ENCODE results near the gene USP7.
"Not testable (repeated sequence)": the region's sequence is repeated elsewhere in the genome, so short reads cannot be mapped to it uniquely, and the experiment has no call there.

USP7 gene

DNA sequence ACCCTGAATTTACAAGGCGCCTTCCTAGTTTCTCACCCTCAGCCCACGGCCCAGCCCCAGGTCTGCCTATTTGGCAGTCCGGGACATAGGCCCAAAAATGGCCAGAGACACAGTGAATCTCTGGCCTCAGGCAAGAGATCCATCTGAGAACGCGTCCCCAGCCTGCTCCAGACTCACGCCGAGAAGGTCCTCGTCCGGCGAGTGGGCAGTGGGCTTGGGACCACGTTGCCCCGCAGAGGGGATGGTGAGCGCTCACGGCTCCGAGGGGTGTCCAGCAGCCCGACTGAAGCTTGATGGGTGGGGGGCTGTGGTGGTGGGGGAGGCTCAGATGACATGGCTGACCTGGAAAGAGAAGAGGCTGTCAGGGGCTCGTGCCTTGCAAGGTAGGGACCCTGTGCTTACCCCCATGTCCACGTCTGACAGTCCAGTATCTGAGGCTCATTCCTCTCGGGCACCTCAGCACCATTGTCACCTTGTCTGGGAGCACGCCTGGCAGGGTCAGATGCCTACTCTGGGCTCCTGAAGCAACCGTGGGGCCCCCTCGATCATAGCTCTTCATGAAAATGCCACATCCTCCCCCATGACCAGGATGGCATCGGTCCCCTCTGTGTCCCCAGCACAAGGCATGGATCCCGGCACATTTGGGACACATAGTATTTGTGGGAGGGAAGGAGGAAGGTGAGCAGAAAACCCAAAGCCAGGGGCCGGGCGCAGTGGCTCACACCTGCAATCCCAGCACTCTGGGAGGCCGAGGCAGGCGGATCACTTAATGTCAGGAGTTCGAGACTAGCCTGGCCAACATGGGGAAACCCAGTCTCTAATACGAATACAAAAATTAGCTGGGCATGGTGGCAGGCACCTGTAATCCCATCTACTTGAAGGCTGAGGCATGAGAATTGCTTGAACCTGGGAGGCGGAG lies 104.5 kb downstream of the USP7 start:
- DNase-seq = no peak

DNA sequence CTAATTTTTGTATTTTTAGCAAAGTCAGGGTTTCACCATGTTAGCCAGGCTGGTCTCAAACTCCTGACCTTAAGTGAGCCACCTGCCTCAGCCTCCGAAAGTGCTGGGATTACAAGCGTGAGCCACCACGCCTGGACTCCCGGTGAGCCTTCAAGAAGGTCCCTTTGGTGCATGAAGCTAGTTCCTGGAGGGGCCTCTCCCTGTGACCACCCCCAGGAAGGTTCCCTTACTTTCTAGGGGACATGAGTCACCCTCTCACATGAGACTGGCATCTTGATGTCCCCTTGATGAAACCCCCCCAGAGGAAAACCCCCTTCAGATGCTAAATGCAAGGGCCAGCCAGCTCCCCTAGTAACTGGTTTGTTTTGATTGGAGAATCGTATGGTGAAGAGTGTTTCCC lies 107.7 kb downstream of the USP7 start:
- DNase-seq = no peak

DNA sequence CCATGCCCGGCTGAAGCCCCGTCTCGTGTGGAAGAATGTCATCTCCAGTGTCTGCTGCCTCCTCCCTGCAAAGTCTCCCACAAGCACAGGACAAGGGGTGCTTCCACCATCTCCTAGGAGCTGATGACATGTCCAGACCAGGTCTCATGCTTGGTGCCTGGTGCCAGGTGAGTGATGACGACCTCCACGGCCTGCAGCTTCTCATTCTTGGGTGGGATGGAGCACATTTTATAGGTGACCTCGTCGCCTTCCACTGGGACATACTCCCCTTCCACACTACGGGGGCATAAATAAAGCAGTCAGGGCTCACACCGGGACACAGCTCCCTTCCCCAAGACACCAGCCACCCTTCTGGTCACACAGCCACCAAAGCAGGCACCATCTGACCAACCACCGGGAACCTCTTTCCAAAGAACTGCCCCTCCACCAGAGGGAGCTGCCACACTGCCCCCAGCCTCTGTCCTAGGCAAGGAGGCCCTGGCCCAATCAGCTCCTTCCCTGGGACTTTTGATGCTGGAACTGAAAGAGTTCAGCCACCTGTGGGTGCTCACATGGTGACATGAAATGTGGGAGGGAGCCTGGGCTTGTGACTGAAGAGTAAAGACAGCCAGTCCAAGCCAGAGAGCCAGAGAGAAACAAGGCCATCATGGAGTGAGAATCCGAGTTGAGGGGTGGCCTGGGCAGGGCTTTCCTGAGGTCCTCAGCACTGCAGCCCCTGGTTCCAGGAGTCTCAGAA lies 108.5 kb downstream of the USP7 start:
- no peak for DNase-seq

DNA sequence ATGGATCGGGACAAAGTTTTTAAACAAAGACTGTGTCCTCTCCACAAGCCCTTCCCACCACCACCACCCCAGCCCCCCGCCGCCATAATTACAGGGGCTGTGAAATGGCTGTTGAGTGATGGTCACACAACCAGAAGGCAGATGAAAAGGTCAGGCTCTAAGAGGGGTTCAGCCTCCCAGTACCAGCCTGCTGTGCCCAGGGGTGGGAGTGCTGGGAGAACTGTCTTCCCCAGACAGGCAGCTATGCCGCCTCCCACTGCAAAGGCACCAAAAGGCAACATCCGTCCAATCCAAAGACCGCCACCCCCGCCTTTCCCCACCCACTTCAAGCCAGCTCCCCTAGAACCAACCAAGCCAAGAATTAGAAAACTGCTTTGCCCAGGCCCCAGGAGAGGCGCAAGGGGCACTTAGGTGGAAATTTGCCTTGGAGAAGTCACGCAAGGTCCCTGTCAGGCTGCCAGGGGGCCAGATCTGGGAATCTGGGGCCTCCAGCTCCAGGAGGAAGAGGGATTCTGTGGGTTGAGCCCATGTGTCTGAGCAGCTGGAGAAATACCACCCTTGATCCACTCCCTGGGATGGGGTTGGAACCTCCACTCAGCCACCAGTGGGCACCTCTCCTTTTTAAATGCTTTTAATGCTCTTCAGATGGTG lies 109.3 kb downstream of the USP7 start:
- no peak for DNase-seq

DNA sequence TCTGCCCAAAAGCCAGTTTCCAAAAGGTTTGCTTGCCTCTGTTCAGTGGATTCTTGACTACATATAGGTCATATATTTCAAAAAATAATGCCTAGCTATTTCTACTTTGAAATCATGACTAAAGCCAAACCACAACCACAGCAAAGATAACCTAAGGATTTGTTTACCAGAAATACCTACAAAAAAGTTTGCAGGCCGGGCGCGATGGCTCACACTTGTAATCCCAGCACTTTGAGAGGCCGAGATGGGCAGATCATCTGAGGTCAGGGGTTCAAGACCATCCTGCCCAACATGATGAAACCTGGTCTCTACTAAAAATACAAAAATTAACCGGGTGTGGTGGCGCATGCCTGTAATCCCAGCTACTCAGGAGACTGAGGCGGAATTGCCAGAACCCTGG lies 110.1 kb downstream of the USP7 start:
- DNase-seq = no peak

DNA sequence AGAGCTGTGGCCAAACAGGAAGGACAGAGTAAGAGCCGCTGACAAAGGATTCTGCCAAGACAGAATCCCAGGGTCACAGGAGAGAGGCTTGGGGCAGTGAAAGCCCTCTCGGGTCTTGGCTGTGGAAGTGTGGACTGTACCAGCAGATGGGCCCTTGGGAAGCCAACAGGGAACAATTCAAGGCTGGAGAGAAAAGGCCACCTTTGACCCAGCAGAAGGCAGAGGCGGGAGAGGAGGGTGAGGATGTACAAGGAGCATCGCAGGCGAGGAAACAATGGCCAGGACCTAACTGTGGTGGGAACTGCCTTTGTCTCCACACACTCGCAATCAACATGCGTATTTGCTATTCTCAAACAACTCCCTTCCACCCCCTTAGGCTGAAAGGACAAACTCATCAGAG lies 110.6 kb downstream of the USP7 start:
- no peak for DNase-seq

DNA sequence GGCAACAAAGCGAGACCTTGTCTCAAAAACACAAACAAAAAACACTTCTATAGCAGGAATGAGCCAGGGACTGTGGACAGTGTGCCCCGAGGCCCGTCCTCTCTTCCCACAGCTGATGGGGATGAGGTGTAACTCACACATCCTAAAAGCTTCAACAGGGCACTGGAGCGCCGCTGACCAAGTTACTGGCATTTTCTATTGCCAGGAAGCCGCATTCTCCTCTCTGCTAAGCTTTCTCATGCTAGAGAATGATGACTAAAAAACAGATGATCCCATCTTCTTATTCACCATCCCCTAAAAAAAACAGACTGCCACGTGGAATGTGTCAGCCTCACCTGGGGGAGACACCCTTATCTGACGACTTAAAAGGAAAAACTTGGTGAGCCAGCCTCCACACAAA lies 111.2 kb downstream of the USP7 start:
- no peak for DNase-seq

DNA sequence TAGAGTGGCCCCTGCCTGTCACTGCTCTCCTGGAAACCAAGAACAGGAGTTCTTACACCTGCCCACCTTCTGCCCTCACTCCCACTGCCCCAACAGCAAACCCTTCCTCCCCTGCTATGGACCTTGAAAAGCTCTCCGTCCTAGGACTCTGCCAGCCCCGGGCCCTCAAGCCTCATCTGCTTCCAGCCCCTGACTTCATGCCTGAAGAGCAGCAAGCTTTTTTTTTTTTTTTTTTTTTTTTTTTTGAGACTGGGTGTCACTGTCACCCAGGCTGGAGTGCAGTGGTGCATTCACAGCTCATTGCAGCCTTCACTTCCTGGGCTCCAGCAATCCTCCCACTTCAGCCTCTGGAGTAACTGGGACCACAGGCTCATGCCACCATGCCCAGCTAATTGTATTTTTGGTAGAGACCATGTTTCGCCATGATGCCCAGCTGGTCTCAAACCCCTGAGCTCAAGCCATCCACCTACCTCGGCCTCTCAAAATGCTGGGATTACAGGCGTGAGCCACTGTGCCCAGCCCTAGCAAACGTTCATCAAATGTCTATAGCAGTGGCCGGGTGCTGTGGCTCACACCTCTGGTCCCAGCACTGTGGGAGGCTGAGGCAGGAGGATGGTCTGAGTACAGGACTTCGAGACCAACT lies 111.8 kb downstream of the USP7 start:
- no peak for DNase-seq

DNA sequence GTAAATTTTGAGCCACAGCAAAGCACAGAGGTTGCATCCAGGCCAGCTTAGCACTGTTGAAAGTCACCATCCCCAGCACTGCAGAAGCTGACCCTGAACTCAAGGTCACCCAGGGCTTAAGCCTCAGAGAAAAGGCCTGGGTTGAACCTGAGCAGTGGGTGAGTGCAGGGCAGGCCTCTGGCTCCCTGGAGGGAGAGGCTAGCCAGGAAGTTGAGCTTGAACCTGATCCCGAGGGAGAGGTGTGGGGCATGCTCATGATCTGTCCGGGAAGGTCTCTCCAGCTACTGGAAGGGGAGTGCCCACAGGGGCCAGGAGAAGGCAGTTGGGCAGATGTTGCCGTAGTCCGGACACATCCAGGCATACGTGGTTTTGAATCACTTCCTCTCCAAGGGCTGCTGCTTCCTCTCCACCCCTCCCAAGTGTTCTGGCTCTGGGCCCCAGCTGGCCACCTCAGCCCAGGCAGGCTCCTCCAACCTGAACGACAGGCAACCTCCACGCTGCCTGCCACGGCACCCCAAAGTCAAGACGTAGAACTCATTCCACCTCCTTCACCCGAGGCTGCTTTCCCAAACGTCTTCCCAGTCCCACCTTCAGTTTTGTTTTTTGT lies 113.3 kb downstream of the USP7 start:
- no peak for DNase-seq

DNA sequence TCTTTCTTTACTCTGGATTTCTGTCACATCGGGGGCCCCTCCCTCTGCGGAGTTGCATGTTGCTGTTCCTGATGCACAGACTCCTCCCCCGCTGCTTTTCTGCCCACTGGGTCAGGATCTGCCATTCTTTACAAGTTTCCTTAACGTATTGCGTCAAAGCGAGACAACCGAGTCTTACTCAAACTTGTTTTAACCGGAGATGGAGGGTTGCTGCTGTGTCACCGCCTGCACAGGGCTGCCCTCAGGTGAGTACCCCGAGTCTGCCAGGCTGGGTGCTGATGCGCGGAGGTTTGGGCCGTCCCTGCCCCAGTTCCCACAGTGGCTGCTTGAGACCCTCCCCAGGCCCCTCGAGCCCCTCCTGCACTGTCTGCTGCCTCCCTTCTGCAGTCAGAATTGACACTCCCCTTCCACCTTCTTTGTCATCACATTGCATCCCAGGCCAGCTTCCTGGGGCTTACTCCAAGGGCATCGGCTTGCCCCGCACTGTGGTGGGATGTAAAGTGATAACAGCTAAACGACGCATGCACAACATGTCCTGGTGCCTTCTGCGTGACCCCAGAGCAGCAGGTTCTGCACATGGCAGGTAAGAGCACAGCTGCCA lies 114.2 kb downstream of the USP7 start:
- no peak for DNase-seq

DNA sequence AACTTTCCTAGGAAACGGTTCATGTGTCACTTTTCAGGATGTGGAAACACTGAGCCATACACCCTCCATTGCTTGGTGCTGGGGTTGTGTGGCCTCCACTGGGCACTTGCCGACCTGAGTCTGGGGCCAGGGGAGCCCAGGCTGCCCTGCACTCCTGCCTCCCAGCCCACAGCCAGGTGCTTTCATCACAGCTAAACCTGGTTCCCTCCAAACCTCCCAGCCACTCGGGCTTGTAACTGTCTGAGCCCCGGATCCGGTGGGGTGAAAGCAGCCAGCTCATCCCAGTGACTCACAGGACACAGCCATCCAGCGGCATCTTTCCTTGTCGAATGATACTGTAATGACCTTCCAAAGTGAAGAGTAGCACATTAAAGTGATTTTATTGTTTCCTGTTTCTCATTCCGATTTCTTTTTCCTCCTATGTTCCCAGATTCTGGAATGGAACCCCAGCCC lies 114.7 kb downstream of the USP7 start:
- no peak for DNase-seq

DNA sequence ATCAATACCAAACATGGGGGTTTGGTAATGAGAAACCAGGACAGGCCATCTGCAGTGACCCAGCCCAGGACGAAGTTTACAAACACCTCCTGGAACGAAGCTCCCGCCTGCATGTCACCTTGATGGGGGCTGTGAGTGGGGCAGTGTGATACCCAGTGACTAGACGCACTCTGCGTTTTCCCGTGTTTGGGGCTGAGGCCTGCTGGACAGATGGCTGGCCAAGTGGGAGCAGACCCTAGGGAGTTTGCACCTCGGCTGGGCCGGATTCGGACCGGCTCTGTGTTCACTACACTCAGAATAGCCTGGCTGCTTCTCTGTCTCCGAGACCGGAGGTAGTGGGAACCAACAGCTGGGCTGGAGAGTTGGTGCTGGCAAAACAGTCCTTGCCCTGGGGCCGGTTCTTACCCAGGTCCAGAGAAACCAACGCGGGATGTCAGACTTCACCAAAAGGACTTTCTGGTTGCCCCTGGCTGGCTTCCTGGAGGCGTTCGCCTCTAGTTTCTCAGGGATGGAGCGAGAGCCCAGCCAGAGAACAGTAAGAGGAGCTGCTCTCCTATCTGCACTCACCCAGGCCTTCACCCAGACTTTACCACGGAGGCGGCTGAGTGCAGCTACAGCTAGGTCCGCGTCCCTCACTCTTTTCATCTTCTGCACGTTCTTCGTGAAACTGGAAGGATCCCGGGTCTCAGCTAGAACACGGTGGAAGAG lies 115.3 kb downstream of the USP7 start:
- DNase-seq = no peak

DNA sequence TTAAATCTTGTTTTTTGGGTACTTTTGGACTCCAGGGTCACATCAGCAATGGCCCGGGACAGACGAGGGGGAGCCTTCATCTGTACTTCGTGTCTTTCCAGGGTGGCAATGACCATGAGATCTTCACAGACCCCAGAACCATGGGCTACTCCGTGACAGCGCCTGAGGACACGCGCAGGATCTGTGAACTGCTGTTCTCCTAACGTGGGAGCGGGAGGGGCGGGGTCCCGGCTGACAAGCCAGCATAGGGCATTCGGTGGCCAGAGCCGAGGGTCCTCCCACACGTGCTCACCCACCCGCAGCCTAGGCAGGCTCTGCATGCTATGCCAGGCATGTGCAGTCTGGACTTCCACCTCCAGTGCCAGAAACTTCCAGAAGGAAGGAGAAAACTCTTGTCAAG lies 116.1 kb downstream of the USP7 start:
- DNase-seq = no peak

DNA sequence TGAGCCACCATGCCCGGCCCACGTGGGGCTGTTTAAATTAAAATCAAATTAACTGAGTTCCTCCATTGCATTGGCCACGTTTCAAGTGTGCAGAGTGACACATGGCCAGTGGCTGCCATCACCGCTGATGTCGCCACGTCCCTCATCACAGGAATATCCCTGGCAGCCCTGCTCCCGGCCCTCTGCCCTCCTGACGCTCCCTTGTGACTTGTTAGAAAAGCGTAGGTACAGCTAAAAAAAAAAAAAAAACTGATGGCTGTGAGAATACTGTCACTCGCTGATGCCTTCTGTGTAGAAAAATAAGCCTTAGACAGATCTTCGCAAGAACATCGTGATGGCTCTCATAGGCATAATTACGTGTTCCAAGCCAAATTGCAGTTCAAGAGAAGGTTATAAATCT lies 116.6 kb downstream of the USP7 start:
- no peak for DNase-seq

DNA sequence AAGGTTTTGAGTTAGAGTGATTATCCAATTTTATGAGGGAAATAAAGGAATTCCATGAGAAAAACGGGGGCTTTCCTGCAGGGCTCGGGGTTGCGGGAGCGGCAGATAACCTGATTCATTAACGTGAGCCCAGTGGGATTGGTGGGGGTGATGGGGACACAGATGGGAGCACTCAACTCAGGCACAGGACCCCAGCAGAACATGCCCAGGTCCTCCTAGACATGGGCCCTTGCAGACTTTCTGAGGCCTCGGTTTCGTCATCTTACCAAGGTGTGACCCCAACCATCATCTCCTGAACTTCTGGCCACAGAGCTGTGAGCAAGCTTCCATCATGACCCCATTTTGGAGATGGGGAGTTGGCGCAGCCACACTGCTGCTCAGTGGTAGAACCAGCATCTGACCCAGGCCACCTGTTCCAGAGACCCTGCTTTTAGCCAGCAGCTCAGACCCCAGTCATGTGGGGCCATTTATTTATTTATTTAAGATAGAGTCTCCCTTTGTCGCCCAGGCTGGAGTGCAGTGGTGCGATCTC lies 117.2 kb downstream of the USP7 start:
- DNase-seq = no peak

DNA sequence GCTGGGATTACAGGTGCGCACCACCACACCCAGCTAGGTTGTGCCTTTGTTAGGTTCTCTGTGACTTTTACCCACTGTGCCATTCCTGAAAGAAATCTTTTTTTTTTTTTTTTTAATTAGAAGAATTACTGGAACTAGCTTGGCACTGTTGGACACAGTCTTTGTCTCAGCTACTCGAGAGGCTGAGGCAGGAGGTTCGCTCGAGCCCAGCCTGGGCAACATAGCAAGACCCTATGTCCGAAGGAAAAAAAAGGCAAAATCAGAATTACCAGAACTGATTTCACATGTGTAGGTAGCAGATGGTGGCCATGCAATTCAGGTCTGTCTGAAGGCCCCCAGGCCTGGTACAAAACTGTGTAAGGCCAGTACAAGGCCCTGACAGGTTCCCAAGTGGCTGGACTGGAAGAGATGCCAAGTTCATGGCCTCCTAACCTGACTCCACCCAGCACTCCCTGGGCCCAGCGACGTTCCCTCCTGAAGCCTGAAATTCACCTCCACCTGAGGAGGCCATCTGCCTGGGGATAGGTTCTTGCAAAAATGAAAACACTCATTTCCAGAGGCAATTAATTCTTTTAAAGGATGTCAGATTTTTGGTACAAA lies 117.9 kb downstream of the USP7 start:
- DNase-seq = no peak

DNA sequence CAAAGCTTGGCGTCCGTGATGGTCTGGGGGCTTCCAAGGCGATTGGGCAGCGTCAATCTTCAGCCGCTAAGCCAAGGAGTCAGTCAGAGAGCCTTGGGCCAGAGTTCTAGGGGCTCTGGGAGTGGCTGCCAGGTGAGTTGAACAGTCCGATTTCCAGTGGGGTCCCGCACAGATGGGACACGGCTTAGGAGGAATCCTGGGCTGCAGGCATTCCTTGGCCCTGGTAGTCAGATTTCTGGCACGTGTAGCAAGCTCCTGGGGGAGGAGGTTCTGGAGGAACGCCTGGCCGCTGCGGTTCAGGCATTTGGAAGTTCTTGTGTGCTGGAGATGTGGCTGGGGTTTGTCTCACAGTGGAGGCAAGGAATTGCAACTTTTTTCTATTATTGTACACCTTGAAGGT lies 120.4 kb downstream of the USP7 start:
- not testable (repeated sequence) for DNase-seq
